Measurements from ENCODE around the gene OR5M10.

GRCh38 chr11:56625946-56626345, 48.4 kb upstream of the OR5M10 start:
- no peak for TF ChIP-seq POLR2A (IDR thresholded peaks at IDR 0.05)
- no peak for TF ChIP-seq CTCF (IDR thresholded peaks at IDR 0.05 in 4 of 5, conservative IDR thresholded peaks at IDR 0.05 in 1 of 5)

Measured in gastrocnemius medialis (tissue), 4 donors.